AG04450 (cell line): ENCODE data around the gene RPTOR. TPM values are rescaled to one million over a fixed set of nuclear protein-coding genes. Genes with fewer than 3 reads are reported as not detected.

ENCODE experiments used
- CTCF ChIA-PET: fragments of 300-600, 350-600 bp; formaldehyde crosslinking; extraction: SDS; loops from one replicate; lab custom pipeline; 2022; ENCODE audit warnings: antibody characterized with exemption, inconsistent platforms; lab: Charles Lee
- POLR2A ChIA-PET: fragments of 350-600 bp; formaldehyde crosslinking; extraction: SDS; loops from one replicate; lab custom pipeline; 2021; ENCODE audit warnings: antibody characterized with exemption, inconsistent platforms; lab: Yijun Ruan, JAX
- DNase-seq: peaks from one replicate; pipeline ENCODE4 v3.0.0-alpha.2; 2011; ENCODE audit warnings: low read depth, low spot score
- H3K27ac ChIP-seq: one replicate; pipeline ENCODE4 v1.5.1; 2012; ENCODE audit warnings: low read depth, low read length, control low read depth
- H3K27me3 ChIP-seq: one replicate; pipeline ENCODE4 v1.6.0; 2012; ENCODE audit warnings: low read length; ENCODE audit not compliant: control insufficient read depth, insufficient read depth
- H3K4me3 ChIP-seq: 2 replicates; pipeline ENCODE4 v1.5.1; 2011; ENCODE audit warnings: mild to moderate bottlenecking, low read depth, low read length, control low read depth
- H3K9me3 ChIP-seq: 2 replicates; pipeline ENCODE4 v1.5.1; 2012; ENCODE audit warnings: low read length; ENCODE audit not compliant: control insufficient read depth, insufficient read depth
- polyA plus RNA-seq: library from polyadenylated mRNA; depleted of rRNA; stranded (reverse); fragments of >200 nt; gene quantifications from 2 replicates; pipeline ENCODE4 v1.2.3, GENCODE V29; 2011
- TF ChIP-seq, protein P1 (sequence below): IDR thresholded peaks from 2 replicates; pipeline ENCODE4 v1.5.1; 2011; ENCODE audit warnings: low read depth, low read length, control low read depth, inconsistent platforms

RPTOR gene
- polyA plus RNA-seq, 1 experiment, result 6.2 TPM

DNA sequence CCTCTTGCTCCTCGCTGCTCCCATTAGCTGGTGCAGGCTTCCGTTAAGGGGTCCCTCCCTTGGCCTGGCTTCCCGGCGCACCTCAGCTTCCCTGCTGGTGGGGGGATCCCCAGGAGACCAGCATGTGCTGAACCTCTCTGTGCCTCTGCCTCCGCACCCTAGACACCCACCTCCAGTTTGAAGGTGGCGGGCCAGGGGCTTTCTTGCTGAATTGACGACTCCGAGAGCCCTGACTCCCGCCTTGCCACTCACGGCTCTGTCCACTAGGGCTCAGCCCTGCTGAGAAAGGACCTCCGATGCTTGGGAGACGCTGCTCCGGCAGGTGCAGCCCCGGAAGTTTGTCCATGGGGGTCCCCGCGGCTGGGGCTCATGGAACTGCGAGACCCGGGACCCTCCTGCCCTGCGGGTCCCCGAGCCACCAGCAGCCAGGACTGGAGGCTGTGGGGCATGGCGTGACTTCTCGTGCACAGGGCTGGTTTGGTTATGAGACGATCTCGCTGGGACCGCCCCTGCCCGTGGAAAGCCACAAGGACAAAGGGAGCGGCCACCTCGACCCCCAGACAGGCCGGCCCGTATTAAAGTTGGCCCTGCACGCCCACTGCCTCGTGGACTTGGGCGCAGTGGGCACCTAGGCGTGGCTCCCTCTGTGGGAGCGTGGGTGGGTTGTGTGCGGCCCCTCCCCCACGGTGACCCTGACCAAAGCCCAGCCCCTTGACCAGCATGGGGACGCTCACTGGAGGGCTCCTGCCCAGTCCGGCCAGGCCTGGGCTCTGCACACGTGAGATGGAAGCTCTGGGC, 455.1 kb downstream of the RPTOR start:
- H3K9me3 ChIP-seq, result peaks cover 4% of the 10 kb centered on the region; the same call in 1 of the 2 replicates
- DNase-seq, result no peak
- TF ChIP-seq, protein P1, sequence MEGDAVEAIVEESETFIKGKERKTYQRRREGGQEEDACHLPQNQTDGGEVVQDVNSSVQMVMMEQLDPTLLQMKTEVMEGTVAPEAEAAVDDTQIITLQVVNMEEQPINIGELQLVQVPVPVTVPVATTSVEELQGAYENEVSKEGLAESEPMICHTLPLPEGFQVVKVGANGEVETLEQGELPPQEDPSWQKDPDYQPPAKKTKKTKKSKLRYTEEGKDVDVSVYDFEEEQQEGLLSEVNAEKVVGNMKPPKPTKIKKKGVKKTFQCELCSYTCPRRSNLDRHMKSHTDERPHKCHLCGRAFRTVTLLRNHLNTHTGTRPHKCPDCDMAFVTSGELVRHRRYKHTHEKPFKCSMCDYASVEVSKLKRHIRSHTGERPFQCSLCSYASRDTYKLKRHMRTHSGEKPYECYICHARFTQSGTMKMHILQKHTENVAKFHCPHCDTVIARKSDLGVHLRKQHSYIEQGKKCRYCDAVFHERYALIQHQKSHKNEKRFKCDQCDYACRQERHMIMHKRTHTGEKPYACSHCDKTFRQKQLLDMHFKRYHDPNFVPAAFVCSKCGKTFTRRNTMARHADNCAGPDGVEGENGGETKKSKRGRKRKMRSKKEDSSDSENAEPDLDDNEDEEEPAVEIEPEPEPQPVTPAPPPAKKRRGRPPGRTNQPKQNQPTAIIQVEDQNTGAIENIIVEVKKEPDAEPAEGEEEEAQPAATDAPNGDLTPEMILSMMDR, result no peak
- H3K4me3 ChIP-seq, result no peak overlapping the region
- H3K27ac ChIP-seq, result no peak overlapping the region
- peaks cover 12% of the 10 kb centered on the region for H3K27me3 ChIP-seq
- ChIA-PET CTCF (no interaction called here), POLR2A (interaction anchor here (0.6 kb wide), 1 partner anchor 63 kb away, joined by 5 read pairs; no protein-coding TSS in a partner anchor)

GRCh38 chr17:81000334-81000630, 455.6 kb downstream of the RPTOR start:
- POLR2A ChIA-PET, result no interaction called here
- CTCF ChIA-PET, result no interaction called here

GRCh38 chr17:81000631-81001357, 456.2 kb downstream of the RPTOR start:
- ChIA-PET CTCF (no interaction called here), POLR2A (no interaction called here)
- H3K27ac ChIP-seq, result no peak overlapping the region
- peaks cover 4% of the 10 kb centered on the region; the same call in 1 of the 2 replicates for H3K9me3 ChIP-seq
- H3K27me3 ChIP-seq, result peaks cover 16% of the 10 kb centered on the region
- TF ChIP-seq, protein P1, result no peak
- DNase-seq, result no peak
- no peak overlapping the region for H3K4me3 ChIP-seq

More at GRCh38 chr17:81000334-81000630, 455.6 kb downstream of the RPTOR start:
- Histone ChIP-seq H3K9me3 (peaks cover 4% of the 10 kb centered on the region; the same call in 1 of the 2 replicates), H3K27me3 (peaks cover 15% of the 10 kb centered on the region), H3K27ac (no peak overlapping the region), H3K4me3 (no peak overlapping the region)
- DNase-seq, result no peak
- TF ChIP-seq, protein P1, result no peak

- CTCF ChIA-PET, result no interaction called here
- Histone ChIP-seq H3K27me3 (peaks cover 24% of the 10 kb centered on the region), H3K27ac (no peak overlapping the region), H3K4me3 (no peak overlapping the region), H3K9me3 (peaks cover 4% of the 10 kb centered on the region; the same call in 1 of the 2 replicates)
- TF ChIP-seq, protein P1, result no peak
- DNase-seq, result no peak
- POLR2A ChIA-PET, result no interaction called here
Observed at GRCh38 chr17:81002013-81002384, 457.4 kb downstream of the RPTOR start.
